ENCODE results near the gene KCNQ1OT1.
"Not testable (repeated sequence)": the region's sequence is repeated elsewhere in the genome, so short reads cannot be mapped to it uniquely, and the experiment has no call there.

Gene KCNQ1OT1

DNA sequence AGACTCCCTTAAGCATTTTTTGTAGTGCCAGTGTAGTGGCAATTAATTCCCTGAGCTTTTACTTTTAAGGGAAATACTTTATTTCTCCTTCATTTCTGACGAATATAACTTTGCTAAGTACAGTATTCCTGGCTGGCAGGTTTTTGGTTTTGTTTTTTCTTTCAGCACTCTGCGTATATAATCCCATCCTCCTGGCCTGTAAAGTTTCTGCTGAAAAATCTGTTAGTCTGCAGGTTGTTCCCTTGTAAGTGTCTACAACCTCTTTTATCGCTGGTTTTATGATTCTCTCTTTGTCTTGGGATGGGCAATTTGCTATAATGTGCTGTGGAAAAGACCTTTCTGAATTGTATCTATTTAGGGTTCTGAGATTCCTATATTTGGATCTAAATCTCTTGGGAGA lies 56.0 kb downstream of the KCNQ1OT1 start:
- Histone ChIP-seq H4K20me1 (ENCODE audit: insufficient read depth, low read length) (no peaks in the 10 kb centered on the region), H3K36me3 (replicated peaks; ENCODE audit: insufficient read depth, low read length) (no peaks in the 10 kb centered on the region), H3K27me3 (replicated peaks; ENCODE audit: insufficient read depth, low read length) (no peaks in the 10 kb centered on the region), H3K4me2 (ENCODE audit: low read depth, low read length) (no peak overlapping the region), H3K79me2 (ENCODE audit: low read length) (no peaks in the 10 kb centered on the region), H3F3A (ENCODE audit: insufficient read depth, low read length) (no peaks in the 10 kb centered on the region), H3K27ac (ENCODE audit: low read length) (no peak overlapping the region), H3K9ac (ENCODE audit: low read length) (no peak overlapping the region), H3K9me2 (replicated peaks; ENCODE audit: insufficient read depth, low read length) (no peaks in the 10 kb centered on the region), H3K9me3 (replicated peaks; ENCODE audit: insufficient read depth, low read length) (no peaks in the 10 kb centered on the region), H3K4me1 (ENCODE audit: low read length) (no peaks in the 10 kb centered on the region), H2AFZ (ENCODE audit: low read length) (no peak overlapping the region), H3K4me3 (ENCODE audit: low read length) (no peak overlapping the region)
- TF ChIP-seq EZH2 (optimal IDR thresholded peaks at IDR 0.05; ENCODE audit: low read depth, low read length) (no peak), EZH2phosphoT487 (IDR thresholded peaks at IDR 0.05; ENCODE audit: low read length) (no peak), CTCF (IDR thresholded peaks at IDR 0.05; ENCODE audit: low read length) (no peak)
- no peak for DNase-seq

- TF ChIP-seq CTCF (IDR thresholded peaks at IDR 0.05; ENCODE audit: low read length) (no peak), EZH2 (optimal IDR thresholded peaks at IDR 0.05; ENCODE audit: low read depth, low read length) (no peak), EZH2phosphoT487 (IDR thresholded peaks at IDR 0.05; ENCODE audit: low read length) (no peak)
- Histone ChIP-seq H3F3A (ENCODE audit: insufficient read depth, low read length) (no peaks in the 10 kb centered on the region), H3K27me3 (replicated peaks; ENCODE audit: insufficient read depth, low read length) (no peaks in the 10 kb centered on the region), H3K79me2 (ENCODE audit: low read length) (no peaks in the 10 kb centered on the region), H3K9ac (ENCODE audit: low read length) (no peak overlapping the region), H3K9me2 (replicated peaks; ENCODE audit: insufficient read depth, low read length) (no peaks in the 10 kb centered on the region), H2AFZ (ENCODE audit: low read length) (no peak overlapping the region), H3K4me3 (ENCODE audit: low read length) (no peak overlapping the region), H3K27ac (ENCODE audit: low read length) (no peak overlapping the region), H4K20me1 (ENCODE audit: insufficient read depth, low read length) (no peaks in the 10 kb centered on the region), H3K36me3 (replicated peaks; ENCODE audit: insufficient read depth, low read length) (no peaks in the 10 kb centered on the region), H3K9me3 (replicated peaks; ENCODE audit: insufficient read depth, low read length) (no peaks in the 10 kb centered on the region), H3K4me2 (ENCODE audit: low read depth, low read length) (no peak overlapping the region), H3K4me1 (ENCODE audit: low read length) (no peaks in the 10 kb centered on the region)
- DNase-seq = no peak
These were observed 58.2 kb downstream of the KCNQ1OT1 start for GRCh38 chr11:2641623-2642022.

GRCh38 chr11:2639763-2640162 lies 60.0 kb downstream of the KCNQ1OT1 start:
- DNase-seq; H3F3A ChIP-seq (ENCODE audit: insufficient read depth, low read length); H3K9me3 ChIP-seq (replicated peaks; ENCODE audit: insufficient read depth, low read length); H3K4me3 ChIP-seq (ENCODE audit: low read length); H2AFZ ChIP-seq (ENCODE audit: low read length); H3K27me3 ChIP-seq (replicated peaks; ENCODE audit: insufficient read depth, low read length); H4K20me1 ChIP-seq (ENCODE audit: insufficient read depth, low read length); H3K4me2 ChIP-seq (ENCODE audit: low read depth, low read length); H3K27ac ChIP-seq (ENCODE audit: low read length); H3K9ac ChIP-seq (ENCODE audit: low read length); H3K36me3 ChIP-seq (replicated peaks; ENCODE audit: insufficient read depth, low read length); H3K9me2 ChIP-seq (replicated peaks; ENCODE audit: insufficient read depth, low read length); H3K4me1 ChIP-seq (ENCODE audit: low read length); H3K79me2 ChIP-seq (ENCODE audit: low read length): not testable (repeated sequence)

- H2AFZ ChIP-seq (ENCODE audit: low read length) = no peak overlapping the region
- H3K9me3 ChIP-seq (replicated peaks; ENCODE audit: insufficient read depth, low read length) = no peaks in the 10 kb centered on the region
- no peaks in the 10 kb centered on the region; the same call in 1 of the 2 replicates for H3K36me3 ChIP-seq (replicated peaks; ENCODE audit: insufficient read depth, low read length)
- H3K9me2 ChIP-seq (replicated peaks; ENCODE audit: insufficient read depth, low read length) = no peaks in the 10 kb centered on the region
- no peaks in the 10 kb centered on the region for H3K27me3 ChIP-seq (replicated peaks; ENCODE audit: insufficient read depth, low read length)
- no peak overlapping the region for H3K4me2 ChIP-seq (ENCODE audit: low read depth, low read length)
- no peaks in the 10 kb centered on the region for H3K4me1 ChIP-seq (ENCODE audit: low read length)
- no peak overlapping the region for H3K9ac ChIP-seq (ENCODE audit: low read length)
- no peak for TF ChIP-seq CTCF (IDR thresholded peaks at IDR 0.05; ENCODE audit: low read length)
- no peak for TF ChIP-seq EZH2 (optimal IDR thresholded peaks at IDR 0.05; ENCODE audit: low read depth, low read length)
- TF ChIP-seq EZH2phosphoT487 (IDR thresholded peaks at IDR 0.05; ENCODE audit: low read length) = no peak
- no peaks in the 10 kb centered on the region for H3F3A ChIP-seq (ENCODE audit: insufficient read depth, low read length)
- no peak overlapping the region for H3K27ac ChIP-seq (ENCODE audit: low read length)
- DNase-seq = no peak
- no peaks in the 10 kb centered on the region for H4K20me1 ChIP-seq (ENCODE audit: insufficient read depth, low read length)
- no peak overlapping the region for H3K4me3 ChIP-seq (ENCODE audit: low read length)
- no peaks in the 10 kb centered on the region for H3K79me2 ChIP-seq (ENCODE audit: low read length)
These were observed 68.6 kb downstream of the KCNQ1OT1 start for GRCh38 chr11:2631161-2631560.
